Thoracic aorta (tissue), 2 donors: ENCODE data around the gene PRKN. TPM values are rescaled to one million over a fixed set of nuclear protein-coding genes. Genes with fewer than 3 reads are reported as not detected.
A peak's percentile ranks its signal among the peaks of the same experiment; 100 is the strongest.

Experiments used
- ATAC-seq: fragments of 150-250 bp; one replicate; pipeline ENCODE4 v1.8.0; 2017; ENCODE audit warnings: low read depth; ENCODE audit not compliant: insufficient number of reproducible peaks, low FRiP score
- DNase-seq: peaks from one replicate; pipeline ENCODE4 v3.0.0-alpha.2; 2020; ENCODE audit warnings: low spot score
- H3K27ac ChIP-seq, 2 donors: fragments of 200-600 bp; sonication (generic); 1 replicate in 1 of 2; 2 replicates in 1 of 2; pipeline ENCODE4 v1.5.1; 2016; ENCODE audit warnings: mild to moderate bottlenecking in 2 of 2, moderate library complexity in 2 of 2
- H3K27me3 ChIP-seq: fragments of 200-600 bp; sonication (generic); replicated peaks from 2 replicates; pipeline ENCODE4 v1.6.0; 2016; ENCODE audit warnings: mild to moderate bottlenecking; ENCODE audit not compliant: insufficient read depth
- H3K36me3 ChIP-seq: fragments of 200-600 bp; sonication (generic); one replicate; pipeline ENCODE4 v1.5.1; 2016
- H3K4me1 ChIP-seq, 2 donors: fragments of 200-600 bp; sonication (generic); 1 replicate in 1 of 2; 2 replicates in 1 of 2; pipeline versions ENCODE4 v1.5.1 to v1.6.0; 2016; ENCODE audit warnings: low read depth in 2 of 2, mild to moderate bottlenecking in 1 of 2; ENCODE audit not compliant: control insufficient read depth in 1 of 2
- H3K4me3 ChIP-seq: fragments of 200-600 bp; sonication (generic); 2 replicates; pipeline ENCODE4 v1.5.1; 2016; ENCODE audit warnings: mild to moderate bottlenecking
- H3K9me3 ChIP-seq: fragments of 200-600 bp; sonication (generic); 2 replicates; pipeline ENCODE4 v1.5.1; 2016
- total RNA-seq, 2 donors: library from RNA; depleted of rRNA; stranded (reverse); fragments of >200 nt; gene quantifications; one replicate each; pipeline versions ENCODE4 v1.1.0 to v1.2.3, GENCODE V29; 2016
- TF ChIP-seq, protein P1 (sequence below): fragments of 200-600 bp; sonication (generic); IDR thresholded peaks from one replicate; pipeline ENCODE4 v1.5.1; 2019; ENCODE audit warnings: antibody characterized with exemption

PRKN gene
- total RNA-seq, 2 donors from 2014 or later: 10.4 to 23.8 TPM

DNA sequence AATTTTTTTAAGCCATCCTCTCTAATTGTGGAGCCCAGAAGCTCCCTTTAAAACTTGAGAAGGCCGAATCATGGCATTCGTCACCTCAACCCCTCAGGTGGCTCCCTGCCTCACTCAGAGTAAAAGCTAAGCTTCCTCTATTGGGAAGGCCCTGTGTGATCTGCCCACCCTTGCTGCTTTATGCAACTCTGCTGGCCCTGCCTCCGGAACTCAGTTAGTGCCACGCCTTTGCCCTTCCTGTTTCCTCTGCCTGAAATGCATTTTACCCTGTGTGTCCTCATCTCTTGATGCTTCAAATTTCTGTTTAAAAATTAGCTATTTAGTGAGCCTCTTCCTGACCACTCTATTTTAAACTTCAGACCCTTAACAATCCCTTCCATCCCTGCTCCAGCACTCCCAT, 5.9 kb upstream of the PRKN start:
- Histone ChIP-seq H3K36me3 (no peaks in the 10 kb centered on the region), H3K27me3 (no peaks in the 10 kb centered on the region), H3K9me3 (no peaks in the 10 kb centered on the region), H3K27ac (no peak overlapping the region), H3K4me3 (no peak overlapping the region), H3K4me1 (peaks cover 0 to 1% of the 10 kb centered on the region in 2 donors)
- TF ChIP-seq, protein P1, sequence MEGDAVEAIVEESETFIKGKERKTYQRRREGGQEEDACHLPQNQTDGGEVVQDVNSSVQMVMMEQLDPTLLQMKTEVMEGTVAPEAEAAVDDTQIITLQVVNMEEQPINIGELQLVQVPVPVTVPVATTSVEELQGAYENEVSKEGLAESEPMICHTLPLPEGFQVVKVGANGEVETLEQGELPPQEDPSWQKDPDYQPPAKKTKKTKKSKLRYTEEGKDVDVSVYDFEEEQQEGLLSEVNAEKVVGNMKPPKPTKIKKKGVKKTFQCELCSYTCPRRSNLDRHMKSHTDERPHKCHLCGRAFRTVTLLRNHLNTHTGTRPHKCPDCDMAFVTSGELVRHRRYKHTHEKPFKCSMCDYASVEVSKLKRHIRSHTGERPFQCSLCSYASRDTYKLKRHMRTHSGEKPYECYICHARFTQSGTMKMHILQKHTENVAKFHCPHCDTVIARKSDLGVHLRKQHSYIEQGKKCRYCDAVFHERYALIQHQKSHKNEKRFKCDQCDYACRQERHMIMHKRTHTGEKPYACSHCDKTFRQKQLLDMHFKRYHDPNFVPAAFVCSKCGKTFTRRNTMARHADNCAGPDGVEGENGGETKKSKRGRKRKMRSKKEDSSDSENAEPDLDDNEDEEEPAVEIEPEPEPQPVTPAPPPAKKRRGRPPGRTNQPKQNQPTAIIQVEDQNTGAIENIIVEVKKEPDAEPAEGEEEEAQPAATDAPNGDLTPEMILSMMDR: no peak
- DNase-seq (no peak), ATAC-seq (no peak)

DNA sequence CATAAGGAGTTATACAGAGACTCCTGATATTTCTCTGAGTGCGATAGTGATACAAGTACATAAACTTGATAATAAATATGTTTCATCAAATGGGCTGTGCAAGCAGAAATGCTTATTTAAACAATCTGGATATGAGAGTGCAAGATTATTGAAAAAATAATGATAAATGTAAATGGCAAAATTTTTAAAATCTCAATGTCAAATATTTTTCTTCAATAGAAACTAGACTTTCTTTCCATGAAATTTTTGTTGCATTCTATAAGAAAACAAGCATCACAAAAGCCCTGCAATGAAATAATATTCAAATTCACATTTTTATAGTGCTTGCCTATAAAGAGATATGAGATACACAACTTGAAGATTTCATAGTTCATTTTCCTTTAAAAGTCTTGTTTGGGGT, 2.9 kb upstream of the PRKN start:
- ATAC-seq (no peak), DNase-seq (no peak)
- TF ChIP-seq, protein P1: no peak
- H3K9me3 ChIP-seq: no peaks in the 10 kb centered on the region
- H3K4me1 ChIP-seq: peaks cover 3 to 15% of the 10 kb centered on the region in 2 donors
- no peak overlapping the region for H3K27ac ChIP-seq
- H3K36me3 ChIP-seq: no peaks in the 10 kb centered on the region
- H3K27me3 ChIP-seq: no peaks in the 10 kb centered on the region
- H3K4me3 ChIP-seq: no peak overlapping the region

DNA sequence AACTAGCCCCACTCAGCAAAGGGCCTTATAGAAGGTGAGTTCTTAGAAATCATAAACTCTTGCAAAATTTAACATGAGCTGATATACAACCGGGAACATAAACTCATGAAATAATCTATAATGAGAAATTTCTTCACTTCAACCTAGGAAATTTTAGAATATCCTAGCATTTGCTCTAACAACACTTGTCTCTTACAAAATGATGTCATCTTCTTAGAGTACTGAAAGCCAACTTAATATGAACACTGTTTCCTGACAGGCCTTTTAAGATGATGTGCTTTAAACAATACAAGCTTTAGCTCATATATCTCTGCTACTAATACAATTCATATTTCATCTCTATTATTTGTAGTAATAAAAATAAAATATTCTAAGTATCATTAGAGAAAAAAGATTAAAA, 1.1 kb upstream of the PRKN start:
- Histone ChIP-seq H3K27me3 (no peaks in the 10 kb centered on the region), H3K27ac (peak overlapping the region in 1 of 2 donors; percentile 74), H3K4me3 (no peak overlapping the region), H3K9me3 (no peaks in the 10 kb centered on the region), H3K36me3 (no peaks in the 10 kb centered on the region), H3K4me1 (peaks cover 3 to 15% of the 10 kb centered on the region in 2 donors)
- no peak for ATAC-seq
- no peak for DNase-seq
- TF ChIP-seq, protein P1: no peak

DNA sequence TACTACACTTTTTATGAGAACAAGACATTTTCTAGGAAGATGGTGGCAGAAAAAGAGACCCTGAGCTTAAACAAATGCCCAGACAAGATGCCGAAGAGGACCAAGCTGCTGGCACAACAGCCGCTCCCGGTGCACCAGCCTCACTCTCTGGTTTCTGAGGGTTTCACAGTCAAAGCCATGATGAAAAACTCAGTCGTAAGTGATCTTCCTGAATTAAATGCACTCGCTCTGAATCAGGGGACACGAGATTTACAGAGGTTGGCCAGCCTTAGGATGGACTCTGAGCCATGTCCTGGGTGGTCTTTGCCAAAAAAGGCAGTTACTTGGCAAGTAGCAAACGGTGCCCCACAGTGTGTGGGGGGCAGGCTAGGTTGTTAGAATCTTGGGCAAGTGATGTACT, 631 bp upstream of the PRKN start:
- Histone ChIP-seq H3K36me3 (no peaks in the 10 kb centered on the region), H3K4me3 (peak overlapping the region; percentile 93), H3K9me3 (no peaks in the 10 kb centered on the region), H3K27ac (peak overlapping the region; percentile 37 to 74), H3K4me1 (peaks cover 3 to 15% of the 10 kb centered on the region in 2 donors), H3K27me3 (no peaks in the 10 kb centered on the region)
- ATAC-seq: no peak
- TF ChIP-seq, protein P1: no peak
- DNase-seq: no peak

DNA sequence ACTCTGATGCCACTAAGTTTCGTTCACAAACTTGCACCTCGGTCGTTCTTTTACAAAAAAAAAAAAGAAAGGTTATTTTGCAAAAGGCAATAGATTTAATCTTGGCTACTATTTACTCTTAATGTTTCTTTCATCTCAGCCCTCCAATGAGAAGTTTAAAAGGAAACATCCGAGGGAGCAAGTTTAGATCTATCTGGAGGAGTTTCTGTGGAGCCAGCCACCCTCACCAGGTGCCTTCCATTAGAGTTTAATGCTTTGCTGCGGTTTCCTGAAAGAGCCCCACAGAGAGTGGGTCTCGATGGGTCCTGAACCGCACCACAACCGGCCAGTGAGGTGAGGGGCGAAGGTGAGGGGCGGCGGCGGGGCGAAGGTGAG, 632 bp downstream of the PRKN start:
- peak overlapping the region; percentile 56 to 63 for H3K27ac ChIP-seq
- no peaks in the 10 kb centered on the region for H3K27me3 ChIP-seq
- DNase-seq: no peak
- H3K4me1 ChIP-seq: peaks cover 3 to 15% of the 10 kb centered on the region in 2 donors
- TF ChIP-seq, protein P1: no peak
- H3K9me3 ChIP-seq: no peaks in the 10 kb centered on the region
- no peak for ATAC-seq
- H3K36me3 ChIP-seq: no peaks in the 10 kb centered on the region
- H3K4me3 ChIP-seq: peak overlapping the region; percentile 93
